ENCODE measurements around the gene SEPTIN1. TPM values are rescaled to one million over a fixed set of nuclear protein-coding genes. Genes with fewer than 3 reads are reported as not detected.

SEPTIN1 gene
- total and polyA plus RNA-seq, 2 of the 4 experiments (the other 2 are of a cell fraction): 0.24 TPM; not detected in 1

GRCh38 chr16:30359871-30360170, 22.5 kb downstream of the SEPTIN1 start:
- dilution Hi-C loops (cut with HindIII; ENCODE audit: low sequenced_read_pairs, unreplicated experiment) (no loop called here), intact Hi-C loops (cut with micrococcal nuclease) (no loop called here), in situ Hi-C loops (cut with MboI; ENCODE audit: low sequenced_read_pairs) (no loop called here)
- WGBS, 2 experiments (ENCODE audit: extremely low coverage in 2 of 2, insufficient read length in 1 of 2): 97% methylated on average over 3 of the region's 6 CpGs; no CpG with 5 or more reads in 1 of the 2 experiments
- Histone ChIP-seq H2BK5ac (ENCODE audit: low read depth, low read length, poor library complexity, severe bottlenecking) (no peak overlapping the region), H3K56ac (ENCODE audit: extremely low read depth, insufficient read depth, low read length) (no peak overlapping the region), H3K9ac (ENCODE audit: low read depth, low read length) (no peak overlapping the region), H3K14ac (replicated peaks; ENCODE audit: low read depth, low read length) (no peak overlapping the region), H3K18ac (ENCODE audit: low read depth, low read length) (no peak overlapping the region), H3K9me3 (ENCODE audit: control insufficient read depth, insufficient read depth, low read length) (no peaks in the 10 kb centered on the region), H3K23ac (ENCODE audit: low read depth, low read length) (no peak overlapping the region), H2AFZ (replicated peaks; ENCODE audit: low read length, poor library complexity) (no peak overlapping the region), H3K9me1 (ENCODE audit: insufficient read depth, low read length) (peaks cover 7% of the 10 kb centered on the region; the same call in 1 of the 2 replicates), H3K4ac (ENCODE audit: low read depth, low read length) (no peak overlapping the region), H4K20me1 (ENCODE audit: insufficient read depth, low read length) (peaks cover 9% of the 10 kb centered on the region), H2BK120ac (ENCODE audit: low read depth, low read length) (no peak overlapping the region), H3K4me2 (ENCODE audit: low read depth, low read length) (no peak overlapping the region), H3K79me1 (ENCODE audit: low read depth in 1 of 2, low read length in 2 of 2) (peaks cover 15 to 48% of the 10 kb centered on the region in 2 experiments), H3K36me3 (ENCODE audit: control insufficient read depth, insufficient read depth, low read length) (peaks cover 41% of the 10 kb centered on the region), H3K27me3 (ENCODE audit: control insufficient read depth, insufficient read depth, low read length) (no peaks in the 10 kb centered on the region), H2AK5ac (ENCODE audit: low read depth, low read length) (no peak overlapping the region), H4K91ac (ENCODE audit: insufficient read depth, low read depth, low read length) (no peak overlapping the region), H4K5ac (ENCODE audit: low read depth, low read length) (no peak overlapping the region), H2BK15ac (ENCODE audit: low read depth, low read length) (no peak overlapping the region), H4K8ac (ENCODE audit: low read depth in 2 of 2, low read length in 2 of 2) (no peak overlapping the region), H3K27ac (ENCODE audit: insufficient read depth, low read length) (no peak overlapping the region), H3K4me3 (ENCODE audit: insufficient read depth, low read depth, low read length) (no peak overlapping the region), H2BK20ac (ENCODE audit: low read depth, low read length) (no peak overlapping the region), H2AK9ac (replicated peaks; ENCODE audit: low read depth, low read length, poor library complexity) (no peak overlapping the region), H3K4me1 (ENCODE audit: control insufficient read depth, insufficient read depth, low read length) (peaks cover 5% of the 10 kb centered on the region; the same call in 1 of the 2 replicates)
- ChIA-PET CTCF (no interaction called here), POLR2A (ENCODE audit: unreplicated experiment) (no interaction called here)
- TF ChIP-seq MAZ (IDR thresholded peaks at IDR 0.05; ENCODE audit: borderline replicate concordance, low read depth, low read length): no peak
- no peak for TF ChIP-seq NFE2L2 (IDR thresholded peaks at IDR 0.05; ENCODE audit: low read depth, low read length)
- no peak for TF ChIP-seq CEBPB (IDR thresholded peaks at IDR 0.05; ENCODE audit: low read depth, low read length)
- no peak for TF ChIP-seq SMC3 (IDR thresholded peaks at IDR 0.05; ENCODE audit: low read depth, low read length)
- no peak for ATAC-seq (ENCODE audit: low read depth)
- DNase-seq: no peak
- no TSS peak for BruUV-seq (replicated peaks)

Measured in IMR-90 (cell line).